AML-193 (cell line): Measurements from ENCODE around the gene TARM1.

Source experiments
- DNase-seq, 2 experiments: peaks; one replicate each; lab custom pipeline; 2025; lab: John Stamatoyannopoulos, UW

The TARM1 gene

DNA sequence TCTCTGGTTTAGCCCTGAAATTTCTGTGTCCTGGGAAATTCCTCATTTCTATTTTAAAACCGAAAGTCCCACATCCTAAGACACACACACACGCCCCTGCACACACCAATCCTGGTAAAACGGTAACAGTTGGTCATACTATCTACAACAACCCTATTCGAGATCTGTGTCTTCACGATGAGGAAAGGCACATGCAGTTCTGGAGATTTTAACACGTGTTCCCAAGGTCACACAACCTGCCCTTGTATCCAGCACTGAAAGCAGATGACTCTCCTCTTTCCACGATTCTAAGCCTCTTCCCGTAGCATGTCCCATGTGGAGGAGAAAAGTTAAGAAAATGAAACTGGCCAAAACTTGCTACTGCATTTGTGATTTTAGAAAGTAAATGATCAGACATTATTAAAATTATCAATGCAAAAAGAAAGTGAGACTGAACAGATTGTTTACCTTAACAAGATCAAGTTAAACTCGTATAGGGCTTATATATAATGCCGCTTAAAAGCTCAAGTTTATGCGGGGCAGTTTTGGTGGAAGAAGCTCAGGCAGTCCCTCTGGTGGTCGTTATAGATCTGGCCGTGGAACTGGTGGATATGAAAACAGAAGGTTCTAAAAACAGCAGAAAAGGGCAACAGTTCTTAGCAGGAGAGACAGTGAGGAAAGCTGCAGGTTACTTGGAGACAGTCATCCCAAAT lies 50.1 kb downstream of the TARM1 start:
- peak in 1 of 2 experiments; percentile 6 for DNase-seq

DNA sequence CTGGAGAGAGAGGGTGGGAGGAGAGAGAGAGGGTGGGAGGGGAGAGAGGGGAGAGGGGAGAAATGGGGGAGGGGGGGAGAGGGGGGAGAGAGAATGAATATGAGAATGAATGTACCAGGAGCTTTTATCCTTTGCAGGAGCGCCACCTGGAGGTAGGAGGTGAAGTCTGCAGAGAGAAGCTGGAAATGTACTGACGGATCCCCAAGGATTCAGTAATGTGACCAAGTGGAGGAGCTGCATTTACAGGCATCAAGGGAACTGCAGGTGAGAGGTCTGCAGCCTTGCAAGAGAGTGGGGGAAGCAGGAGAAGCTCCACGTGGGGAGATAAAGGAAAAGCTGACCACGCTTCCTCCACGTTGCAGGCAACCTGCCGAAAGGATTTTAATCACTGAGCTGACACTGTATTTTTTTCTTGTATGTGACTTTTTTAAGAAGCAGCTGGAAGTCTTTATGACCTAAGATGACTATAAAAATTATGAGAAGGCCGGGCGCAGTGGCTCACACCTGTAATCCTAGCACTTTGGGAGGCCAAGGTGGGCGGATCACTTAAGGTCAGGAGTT lies 51.2 kb downstream of the TARM1 start:
- peak; percentile 27 to 56 for DNase-seq

DNA sequence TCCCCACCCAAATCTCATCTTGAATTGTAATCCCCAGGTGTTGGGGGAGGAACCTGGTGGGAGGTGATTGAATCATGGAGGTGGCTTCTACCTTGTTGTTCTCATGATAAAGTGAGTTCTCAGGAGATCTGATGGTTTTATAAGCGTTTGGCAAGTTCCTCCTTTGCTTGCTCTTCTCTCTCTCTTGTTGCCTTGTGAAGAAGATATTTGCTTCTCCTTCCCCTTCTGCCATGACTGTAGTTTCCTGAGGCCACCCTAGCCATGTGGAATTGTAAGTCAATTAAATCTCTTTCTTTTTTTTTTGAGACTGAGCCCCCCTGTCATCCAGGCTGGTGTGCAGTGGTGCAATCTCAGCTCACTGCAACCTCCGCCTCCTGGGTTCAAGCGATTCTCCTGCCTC lies 51.9 kb downstream of the TARM1 start:
- peak in 1 of 2 experiments; percentile 6 for DNase-seq

DNA sequence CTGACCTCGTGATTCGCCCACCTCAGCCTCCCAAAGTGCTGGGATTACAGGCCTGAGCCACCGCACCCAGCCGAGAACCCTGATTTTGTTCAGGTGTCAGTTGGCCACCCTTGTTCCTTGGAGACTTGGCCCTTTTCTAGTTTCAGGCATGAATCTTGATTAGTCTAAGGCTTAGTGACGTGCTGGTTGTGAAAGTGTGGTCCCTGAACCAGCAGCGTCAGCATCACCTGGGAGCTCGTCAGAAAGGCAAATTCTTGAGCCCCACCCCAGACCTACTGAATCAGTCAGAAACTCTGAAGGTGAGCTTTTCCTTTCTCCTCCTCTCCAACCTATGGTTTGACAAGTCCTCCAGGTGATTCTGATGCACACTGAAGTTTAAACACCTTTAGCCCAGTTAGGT lies 54.5 kb downstream of the TARM1 start:
- no peak for DNase-seq

DNA sequence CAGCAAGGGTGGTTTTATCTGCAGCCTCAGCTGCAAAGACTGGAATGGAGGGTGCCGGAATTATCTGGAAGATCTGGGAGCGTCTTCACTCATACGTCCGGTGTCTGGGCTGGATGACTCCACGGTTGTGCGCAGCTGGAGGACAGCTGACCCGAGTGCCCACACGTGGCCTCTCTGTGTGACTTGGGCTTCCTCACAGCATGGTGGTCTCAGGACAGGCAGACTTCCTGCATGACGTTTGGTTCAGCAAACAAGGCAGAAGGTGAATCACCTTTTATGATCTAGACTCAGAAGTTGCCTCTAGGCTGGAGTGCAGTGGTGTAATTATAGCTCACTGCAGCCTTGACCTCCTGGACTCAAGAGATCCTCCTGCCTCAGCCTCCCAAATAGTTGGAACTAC lies 56.5 kb downstream of the TARM1 start:
- DNase-seq: no peak

DNA sequence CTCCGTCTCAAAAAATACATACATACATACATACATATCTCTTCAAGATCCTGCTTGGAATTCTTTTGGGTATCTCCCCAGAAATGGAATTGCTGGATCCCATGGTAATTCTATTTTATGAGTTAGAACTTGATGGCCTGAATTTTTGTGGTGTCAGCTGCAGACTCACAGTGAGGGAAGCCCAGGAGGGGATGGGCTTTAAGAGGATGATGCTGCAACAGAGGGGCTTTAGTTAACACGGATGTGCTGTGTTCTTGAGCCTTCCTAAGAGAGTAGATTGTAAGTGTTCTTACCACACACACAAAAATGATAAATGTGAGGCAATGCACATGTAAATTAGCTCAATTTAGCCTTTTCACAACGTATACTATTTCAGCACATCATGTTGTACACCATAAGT lies 58.0 kb downstream of the TARM1 start:
- DNase-seq: no peak

DNA sequence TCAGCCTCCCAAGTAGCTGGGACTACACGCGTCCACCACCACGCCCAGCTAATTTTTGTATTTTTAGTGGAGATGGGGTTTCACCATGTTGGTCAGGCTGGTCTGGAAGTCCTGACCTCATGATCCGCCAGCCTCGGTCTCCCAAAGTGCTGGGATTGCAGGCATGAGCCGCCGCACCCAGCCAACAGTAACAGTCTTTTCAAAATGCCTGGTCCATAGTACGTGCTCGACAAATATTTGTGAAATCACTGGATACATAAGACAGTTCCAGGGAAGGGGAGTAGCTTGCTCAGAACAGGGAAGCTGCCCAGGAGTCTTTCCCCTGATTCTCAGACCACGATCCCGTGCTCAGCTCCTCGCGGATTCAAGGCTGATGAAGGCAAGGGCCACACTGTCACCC lies 59.2 kb downstream of the TARM1 start:
- DNase-seq: no peak

DNA sequence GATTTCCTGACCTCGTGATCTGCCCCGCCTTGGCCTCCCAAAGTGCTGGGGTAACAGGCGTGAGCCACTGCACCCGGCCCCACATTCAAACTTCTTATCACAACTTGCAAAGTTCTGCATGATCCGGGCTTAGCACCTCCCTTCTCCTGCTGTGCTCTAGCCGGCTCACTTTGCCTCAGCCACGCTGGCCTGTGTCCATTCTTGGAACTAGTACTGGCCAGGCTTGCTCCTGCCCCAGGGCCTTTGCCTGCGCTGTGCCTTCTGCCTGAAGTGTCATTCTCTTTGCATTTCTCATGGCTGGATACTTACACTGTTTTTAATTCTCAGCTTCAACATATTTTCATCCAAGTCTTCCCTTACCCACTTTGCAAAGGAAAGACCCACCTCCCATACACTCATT lies 59.8 kb downstream of the TARM1 start:
- DNase-seq: no peak
